Measurements from ENCODE around the gene ITIH5. TPM values are rescaled to one million over a fixed set of nuclear protein-coding genes. Genes with fewer than 3 reads are reported as not detected.

Gene ITIH5
- total and polyA plus RNA-seq, 2 of the 8 experiments (the other 6 are each of a cell fraction or from before 2014, with no cell fraction given), result 5.8 to 7.6 TPM

GRCh38 chr10:7511612-7512011, 155.2 kb downstream of the ITIH5 start (continued):
- no peak for TF ChIP-seq HDAC2 (IDR thresholded peaks at IDR 0.05; ENCODE audit: borderline replicate concordance in 1 of 2, low read depth in 2 of 2, low read length in 2 of 2)
- TF ChIP-seq CREB1 (IDR thresholded peaks at IDR 0.05), result no peak
- TF ChIP-seq SIX5 (IDR thresholded peaks at IDR 0.05; ENCODE audit: low read depth, low read length), result no peak

Other genes with a start within 250 kb of the ITIH5 start
- not detected in 2 replicates for gene ITIH2, start 36.4 kb upstream of the ITIH5 start, total RNA-seq (2021; fragmentation: NEBNext Ultra II Directional; extraction: Animal tissue kit (Norgen Biotek cat#: 25700))
- not detected in 2 replicates for gene ITIH2, start 36.4 kb upstream of the ITIH5 start, polyA plus RNA-seq (2011; rRNA removed)
- gene KIN, start 121.0 kb upstream of the ITIH5 start, total RNA-seq (2021; fragmentation: NEBNext Ultra II Directional; extraction: Animal tissue kit (Norgen Biotek cat#: 25700)), result 16.5 and 18.9 TPM in 2 replicates
- 1.6 and 3.7 TPM in 2 replicates for gene KIN, start 121.0 kb upstream of the ITIH5 start, polyA plus RNA-seq (2011; rRNA removed)
- gene ATP5F1C, start 121.2 kb upstream of the ITIH5 start, total RNA-seq (2021; fragmentation: NEBNext Ultra II Directional; extraction: Animal tissue kit (Norgen Biotek cat#: 25700)), result 265 and 272 TPM in 2 replicates
- gene ATP5F1C, start 121.2 kb upstream of the ITIH5 start, polyA plus RNA-seq (2011; rRNA removed), result 105 and 221 TPM in 2 replicates
- 10.7 and 11.2 TPM in 2 replicates for gene TAF3, start 151.5 kb upstream of the ITIH5 start, total RNA-seq (2021; fragmentation: NEBNext Ultra II Directional; extraction: Animal tissue kit (Norgen Biotek cat#: 25700))
- 1.5 and 1.7 TPM in 2 replicates for gene TAF3, start 151.5 kb upstream of the ITIH5 start, polyA plus RNA-seq (2011; rRNA removed)

Data from H1 (cell line).